Activated CD4-positive, CD25-positive, alpha-beta regulatory T cell treated with anti-CD3 and anti-CD28 coated beads, Interleukin-2, amount 50 U/mL, for 24 hours (primary cell): ENCODE data around the gene ADGRV1.
"Not testable (repeated sequence)": the region's sequence is repeated elsewhere in the genome, so short reads cannot be mapped to it uniquely, and the experiment has no call there.

Experiments used
- ATAC-seq, 2 donors: fragments of 150-1000 bp; cut with Tn5 transposase; one replicate each; pipeline ENCODE4 v1.10.0; 2021; ENCODE audit warnings: mild to moderate bottlenecking in 1 of 2, moderate library complexity in 1 of 2

Gene ADGRV1

DNA sequence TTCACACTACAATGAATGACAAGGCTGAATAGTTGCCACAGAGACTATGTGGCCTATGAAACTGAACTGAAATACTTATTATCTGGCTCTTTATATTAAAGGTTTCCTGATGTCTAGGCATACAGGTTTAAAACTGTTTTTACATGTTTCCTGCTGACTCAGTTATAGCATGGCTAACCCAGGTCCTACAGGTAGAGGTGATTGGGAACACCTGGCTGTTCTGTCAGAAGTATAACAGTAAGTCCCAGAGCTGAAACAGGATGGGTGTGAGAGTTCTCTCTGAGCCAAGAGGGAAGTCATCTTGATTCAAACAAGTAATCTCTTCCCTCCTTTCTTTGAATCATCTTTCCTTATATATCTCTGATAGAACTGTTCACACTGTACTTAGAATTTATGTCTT, 4.9 kb upstream of the ADGRV1 start:
- no peak for ATAC-seq

DNA sequence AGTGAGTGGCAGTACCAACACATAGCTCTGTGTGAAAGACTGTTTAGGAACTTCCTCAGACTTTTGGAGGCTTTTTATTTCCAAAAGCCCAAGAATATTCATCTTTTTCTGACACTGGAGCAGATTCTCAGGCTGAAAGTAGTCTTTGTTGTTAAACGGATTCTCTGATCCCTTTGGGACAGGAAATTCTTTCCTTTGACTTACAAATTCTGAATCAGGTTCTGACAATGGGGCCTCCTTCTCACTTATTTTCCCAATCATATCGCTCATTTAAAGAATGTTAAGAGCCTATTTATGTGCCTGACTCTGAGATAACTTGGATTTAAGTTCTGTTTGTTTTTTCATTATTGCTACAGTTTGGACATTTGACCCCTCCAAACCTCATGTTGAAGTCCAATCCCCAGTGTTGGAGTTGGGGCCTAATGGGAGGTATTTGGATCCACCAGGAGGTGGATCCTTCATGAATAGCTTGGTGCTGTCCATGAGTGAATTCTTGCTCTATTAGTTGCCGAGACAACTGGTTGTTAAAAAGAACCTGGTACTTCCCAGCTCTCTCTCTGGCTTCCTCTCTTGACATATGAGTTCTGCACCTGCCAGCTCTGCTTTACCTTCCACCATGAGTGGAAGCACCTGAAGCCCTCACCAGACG, 4.1 kb upstream of the ADGRV1 start:
- ATAC-seq, result no peak

DNA sequence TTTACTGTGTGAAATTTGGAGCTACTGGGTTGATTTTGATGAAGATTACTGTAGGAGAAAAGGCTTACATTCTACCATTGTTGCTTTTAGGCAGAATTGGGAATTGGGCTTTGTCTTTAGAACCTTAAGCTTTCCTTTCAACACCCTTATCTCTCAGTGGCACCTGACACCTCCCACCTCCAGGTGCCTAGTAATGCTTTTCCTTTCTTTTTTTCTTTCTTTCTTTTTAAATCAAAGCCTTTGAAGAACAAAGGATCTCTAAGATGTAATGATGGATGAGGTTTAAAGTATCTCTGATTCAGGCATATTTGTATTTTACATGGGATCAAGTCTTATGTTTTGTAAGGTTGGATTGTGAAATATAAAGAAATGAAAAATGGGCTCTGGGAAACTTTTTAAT, 2.9 kb upstream of the ADGRV1 start:
- ATAC-seq, result no peak

DNA sequence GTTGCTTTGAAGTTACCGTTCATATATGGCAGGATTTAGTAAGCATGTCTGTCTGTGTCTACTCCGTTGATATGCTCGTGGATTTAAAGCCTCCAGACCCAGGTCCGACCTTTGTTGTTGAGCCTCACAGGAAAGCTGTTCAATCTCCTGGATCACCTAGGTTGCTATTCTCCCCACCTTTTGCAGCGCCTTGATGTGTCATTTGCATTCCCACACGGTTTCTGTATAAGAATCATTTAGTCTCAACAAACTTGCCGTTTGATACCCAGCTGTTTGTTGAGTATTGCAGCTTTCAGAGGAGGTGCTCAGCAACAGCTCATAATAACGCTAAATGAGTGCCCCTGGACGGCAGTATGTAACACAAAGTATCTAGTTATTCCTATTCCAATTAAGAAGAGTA, 1.2 kb upstream of the ADGRV1 start:
- ATAC-seq, result no peak

DNA sequence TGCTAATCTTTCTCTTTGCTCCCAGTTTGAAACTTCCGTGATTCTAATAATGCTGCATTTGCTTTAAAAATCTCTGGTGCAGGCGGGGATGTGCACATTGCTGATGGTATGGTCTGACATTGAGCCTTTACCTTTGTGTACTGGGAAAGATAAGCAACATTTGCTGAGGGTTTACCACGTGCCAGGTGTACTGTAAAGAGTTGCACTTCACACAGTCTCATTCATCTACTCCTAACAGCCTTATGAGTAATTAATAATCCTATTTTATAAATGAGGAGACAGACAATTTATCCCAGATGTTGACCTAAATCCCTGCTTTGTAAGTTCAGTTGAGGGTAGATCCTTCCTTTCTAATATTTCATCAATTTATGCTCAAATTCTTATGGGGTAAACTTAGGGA, 726 bp upstream of the ADGRV1 start:
- no peak for ATAC-seq

DNA sequence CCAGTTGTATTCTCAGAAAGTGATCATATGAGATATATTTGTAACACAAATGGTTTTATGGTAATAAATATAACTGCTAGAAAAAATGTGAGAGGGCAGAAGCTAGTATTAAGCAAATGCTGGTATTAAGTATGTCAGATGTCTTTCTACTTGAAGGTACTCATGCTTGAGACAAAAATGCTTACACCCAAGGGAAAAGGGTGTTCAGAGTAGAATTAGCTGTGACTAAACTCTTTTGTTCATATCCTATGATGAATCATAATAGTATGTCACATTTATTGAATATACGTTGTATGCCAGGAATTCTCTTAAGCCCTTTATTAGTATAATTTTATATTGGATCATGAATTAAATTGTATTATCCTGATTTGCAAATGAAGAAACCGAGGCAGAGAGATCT, 2.2 kb downstream of the ADGRV1 start:
- no peak for ATAC-seq

DNA sequence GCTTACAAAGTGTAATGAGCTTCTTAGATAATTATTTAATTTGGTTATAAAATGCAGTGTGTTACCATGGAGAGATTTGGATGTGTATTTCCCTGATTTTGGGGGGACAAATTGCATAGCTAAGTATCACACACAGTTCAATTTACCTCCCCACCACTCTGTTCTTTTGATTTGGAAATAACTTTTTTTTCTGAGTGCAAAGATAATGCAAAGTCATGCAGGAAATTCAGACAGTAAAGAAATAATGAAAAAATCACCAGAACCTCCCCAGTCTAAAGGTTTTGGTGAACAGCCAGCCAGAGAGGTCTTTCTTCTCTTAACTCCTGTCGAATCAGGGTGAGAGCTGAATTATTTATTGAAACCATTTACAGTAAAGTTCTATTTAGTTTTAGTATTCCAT, 3.2 kb downstream of the ADGRV1 start:
- ATAC-seq, result no peak

DNA sequence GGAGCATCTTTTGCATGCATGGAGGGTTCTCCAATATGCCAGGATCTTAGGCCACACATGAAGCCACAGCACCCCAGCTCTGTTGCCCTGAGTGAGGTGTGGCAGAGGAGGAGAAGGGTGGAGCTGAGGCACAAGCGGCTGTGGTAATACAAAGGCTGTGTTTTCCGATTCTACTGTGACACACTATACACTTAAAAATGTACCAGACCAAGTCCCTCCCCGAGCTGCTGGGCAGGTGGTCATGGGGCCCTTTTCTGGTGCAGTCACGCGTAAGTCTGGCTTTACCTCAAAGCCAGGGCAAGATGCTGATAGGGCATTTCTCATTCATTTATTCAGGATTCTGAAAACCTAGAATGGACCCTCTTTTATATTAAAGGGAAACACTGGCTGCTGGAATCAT, 3.7 kb downstream of the ADGRV1 start:
- no peak for ATAC-seq

DNA sequence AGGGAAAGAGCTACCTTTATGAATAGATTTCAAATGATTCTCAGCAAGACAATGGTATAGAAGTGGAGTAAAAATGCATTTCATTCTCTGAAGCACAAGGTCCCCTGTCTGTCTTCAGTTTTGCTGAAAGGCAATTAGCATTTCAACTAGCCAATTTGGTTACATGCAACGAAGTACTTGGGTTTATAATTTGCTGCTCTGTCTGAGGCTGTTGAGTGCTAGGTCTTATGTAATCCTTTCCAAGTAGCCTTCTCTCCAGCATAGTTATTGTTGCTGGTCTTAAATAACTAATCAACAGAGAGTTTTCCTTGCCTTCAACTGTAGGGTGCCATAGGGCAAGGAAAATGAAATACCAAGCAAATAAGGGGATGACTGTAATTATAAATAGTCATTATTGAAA, 4.5 kb downstream of the ADGRV1 start:
- no peak for ATAC-seq

DNA sequence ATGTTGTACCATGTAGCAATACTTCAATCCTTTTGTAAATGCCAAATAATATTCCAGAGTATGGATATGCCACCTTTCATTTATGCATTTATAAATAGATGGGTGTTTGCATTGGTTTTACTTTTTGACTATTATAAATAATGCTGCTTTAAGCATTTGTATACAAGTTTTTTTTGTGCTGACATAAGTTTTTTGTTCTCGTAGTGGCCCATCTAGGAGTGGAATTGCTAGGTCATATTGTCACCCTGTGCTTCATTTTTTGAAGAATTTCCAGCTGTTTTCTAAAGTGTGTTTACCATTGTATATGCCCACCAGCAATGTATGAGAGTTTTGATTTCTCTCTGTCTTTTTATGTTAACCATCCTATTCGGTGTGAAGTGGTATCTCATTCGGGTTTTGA, 6.9 kb downstream of the ADGRV1 start:
- ATAC-seq, result no peak

DNA sequence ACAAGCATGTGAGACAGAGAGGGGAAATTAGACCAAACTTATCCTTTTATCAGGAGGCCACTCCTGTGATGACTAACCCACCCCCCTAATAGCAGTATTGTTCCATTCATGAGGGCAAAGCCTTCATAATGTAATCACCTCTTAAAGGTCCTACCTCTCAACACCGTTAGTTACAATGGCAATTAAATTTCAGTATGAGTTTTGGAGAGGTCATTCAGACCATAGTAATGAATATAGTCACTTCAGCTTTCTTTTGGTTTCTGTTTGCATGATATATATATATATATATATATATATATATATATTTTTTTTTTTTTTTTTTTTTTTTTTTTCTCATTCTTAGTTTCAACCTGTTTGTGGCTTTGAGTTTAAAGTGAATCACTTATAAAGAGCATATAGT, 10.5 kb downstream of the ADGRV1 start:
- ATAC-seq, result no peak

DNA sequence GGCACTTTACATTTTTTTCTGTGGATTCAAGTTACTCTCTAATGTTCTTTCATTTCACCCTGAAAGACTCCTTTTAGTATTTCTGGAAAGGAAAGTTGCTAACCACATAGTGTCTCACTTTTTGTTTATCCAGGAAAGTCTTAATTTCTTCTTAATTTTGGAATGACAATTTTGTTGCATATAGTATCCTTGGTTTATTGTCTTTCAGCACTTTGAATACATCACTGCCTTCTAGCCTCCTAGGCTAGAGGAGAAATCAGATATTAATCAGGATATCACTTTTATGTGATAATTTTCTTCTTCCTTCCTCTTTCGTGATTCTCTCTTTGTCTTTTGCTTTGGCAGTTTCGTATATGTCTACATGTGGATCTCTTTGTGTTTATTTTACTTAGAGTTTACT, 11.4 kb downstream of the ADGRV1 start:
- ATAC-seq, result no peak

DNA sequence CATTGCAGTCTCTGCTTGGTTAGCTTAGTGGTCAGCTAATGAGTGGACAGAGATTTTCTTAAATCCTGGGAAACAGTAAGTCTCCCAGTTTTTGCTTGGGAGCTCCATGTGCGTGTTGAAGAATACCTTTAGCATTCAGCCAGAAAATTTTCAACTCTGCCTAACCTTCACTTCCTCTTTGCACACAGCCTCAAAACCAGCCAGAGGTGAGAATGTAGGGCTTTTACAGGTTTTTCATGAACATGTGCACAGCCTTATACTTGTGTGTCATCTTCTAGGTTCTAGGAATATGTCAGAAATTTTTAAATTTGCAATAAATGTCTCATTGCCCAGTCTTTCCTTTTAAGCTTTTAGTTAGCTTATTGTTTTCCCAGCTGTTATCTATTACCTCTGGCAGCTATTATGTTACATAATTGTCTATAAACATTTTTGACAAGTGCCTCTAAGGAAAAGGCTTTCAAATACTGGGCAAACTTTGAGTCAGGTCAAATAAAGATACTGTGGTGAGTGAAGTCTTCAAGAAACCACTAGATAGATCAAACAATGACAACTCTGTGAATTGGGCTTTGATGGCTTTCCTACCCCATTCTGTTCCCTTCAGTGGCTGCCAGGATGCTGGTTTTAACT, 12.7 kb downstream of the ADGRV1 start:
- ATAC-seq, result no peak

DNA sequence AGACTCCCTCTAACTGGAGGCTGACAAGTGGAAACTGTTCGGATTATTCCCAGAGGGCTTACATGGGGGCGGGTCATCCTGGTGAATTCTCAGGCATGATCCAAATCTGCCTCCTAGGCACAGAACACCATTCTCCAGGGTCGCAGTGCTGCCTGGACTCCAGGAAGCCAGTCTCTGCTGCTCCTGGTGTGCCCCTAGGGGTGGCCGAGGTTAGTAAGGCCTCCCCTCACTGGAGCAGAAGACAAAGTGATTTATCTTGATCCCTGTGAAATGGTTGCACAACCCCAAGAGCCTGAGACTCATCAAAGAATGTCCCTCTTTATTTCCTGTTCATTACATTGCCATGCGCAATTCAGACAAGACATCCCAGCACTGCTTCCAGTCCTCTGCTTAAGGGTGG, 17.1 kb downstream of the ADGRV1 start:
- no peak for ATAC-seq

DNA sequence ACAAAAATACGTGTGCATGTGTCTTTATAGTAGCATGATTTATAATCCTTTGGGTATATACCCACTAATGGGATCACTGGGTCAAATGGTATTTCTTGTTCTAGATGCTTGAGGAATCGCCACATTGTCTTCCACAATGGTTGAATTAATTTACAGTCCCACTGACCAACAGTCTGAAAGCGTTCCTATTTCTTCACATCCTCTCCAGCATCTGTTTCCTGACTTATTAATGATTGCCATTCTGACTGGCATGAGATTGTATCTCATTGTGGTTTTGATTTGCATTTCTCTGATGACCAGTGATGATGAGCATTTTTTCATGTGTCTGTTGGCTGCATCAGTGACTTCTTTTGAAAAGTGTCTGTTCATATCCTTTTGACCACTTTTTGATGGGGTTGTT, 18.0 kb downstream of the ADGRV1 start:
- not testable (repeated sequence) for ATAC-seq

DNA sequence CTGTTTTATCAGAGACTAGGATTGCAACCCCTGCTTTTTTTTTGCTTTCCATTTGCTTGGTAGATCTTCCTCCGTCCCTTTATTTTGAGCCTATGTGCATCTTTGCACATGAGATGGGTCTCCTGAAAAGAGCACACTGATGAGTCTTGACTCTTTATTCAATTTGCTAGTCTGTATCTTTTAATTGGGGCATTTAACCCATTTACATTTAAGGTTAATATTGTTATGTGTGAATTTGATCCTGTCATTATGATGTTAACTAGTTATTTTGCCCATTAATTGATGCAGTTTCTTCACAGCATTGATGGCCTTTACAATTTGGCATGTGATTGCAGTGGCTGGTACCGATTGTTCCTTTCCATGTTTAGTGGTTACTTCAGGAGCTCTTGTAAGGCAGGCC, 21.3 kb downstream of the ADGRV1 start:
- ATAC-seq, result not testable (repeated sequence)

DNA sequence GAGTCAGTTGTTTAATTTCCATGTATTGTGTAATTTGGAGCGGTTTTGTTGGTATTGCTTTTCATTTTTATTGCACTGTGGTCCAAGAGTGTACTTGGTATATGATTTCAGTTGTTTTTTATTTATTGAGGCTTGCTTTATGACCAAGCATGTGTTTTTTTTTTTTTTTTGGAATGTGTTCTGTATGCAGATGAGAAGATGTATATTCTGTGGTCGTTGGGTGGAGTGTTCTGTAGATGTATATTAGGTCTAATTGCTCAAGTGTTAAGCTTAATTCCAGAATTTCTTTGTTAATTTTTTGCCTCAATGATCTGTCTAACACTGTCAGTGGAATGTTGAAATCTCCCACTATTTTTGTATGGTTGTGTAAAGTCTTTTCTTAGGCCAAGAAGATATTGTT, 23.4 kb downstream of the ADGRV1 start:
- no peak for ATAC-seq

DNA sequence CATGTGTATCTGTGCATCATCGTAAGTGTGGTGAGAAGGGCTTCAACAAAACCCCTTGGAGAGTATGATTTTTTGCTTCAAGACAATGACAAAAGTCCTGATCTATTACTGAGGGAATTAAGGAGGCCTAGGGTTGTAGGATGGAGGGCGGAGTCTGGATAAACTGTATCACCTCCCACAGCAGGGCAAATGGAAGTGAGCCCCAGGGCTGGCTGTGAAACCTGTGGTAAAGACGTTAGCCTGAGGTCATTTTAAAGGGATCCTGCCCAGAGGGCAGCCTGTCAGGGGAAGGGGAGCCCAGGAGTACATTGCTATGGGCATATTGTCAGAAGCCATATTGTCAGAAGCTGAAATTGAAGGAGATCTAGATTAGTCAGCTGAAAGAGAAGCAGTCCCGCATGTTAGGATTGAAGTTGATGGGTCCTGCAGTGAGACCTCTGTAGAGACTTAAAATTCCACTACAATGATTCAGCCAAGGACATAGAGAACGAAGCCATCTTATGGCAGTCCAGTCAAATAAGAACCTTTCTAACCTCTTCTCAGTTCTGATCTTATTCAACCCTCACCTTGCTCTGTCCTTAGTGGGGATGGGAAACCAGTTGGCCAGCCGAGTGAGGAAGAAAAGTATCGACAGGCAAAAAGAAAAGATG, 26.9 kb downstream of the ADGRV1 start:
- no peak for ATAC-seq

DNA sequence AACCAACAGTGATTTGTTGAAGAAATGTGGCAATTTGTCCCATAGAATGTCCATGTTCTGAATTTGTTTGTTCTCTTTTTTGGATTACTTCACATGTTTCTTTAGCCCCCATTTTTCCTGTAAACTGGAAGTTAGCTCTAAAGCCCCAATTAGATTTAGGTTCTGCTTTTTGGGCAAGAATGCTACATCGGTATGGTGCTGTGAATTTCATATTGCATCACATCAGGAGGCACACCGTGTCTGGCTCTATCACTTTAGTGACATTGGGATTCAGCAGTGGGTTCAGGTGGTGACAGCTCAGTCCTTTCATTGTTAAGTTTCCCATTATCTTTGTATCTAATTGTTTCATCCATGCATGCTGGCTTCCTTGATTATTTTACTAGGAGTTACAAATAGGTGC, 27.9 kb downstream of the ADGRV1 start:
- ATAC-seq, result no peak

DNA sequence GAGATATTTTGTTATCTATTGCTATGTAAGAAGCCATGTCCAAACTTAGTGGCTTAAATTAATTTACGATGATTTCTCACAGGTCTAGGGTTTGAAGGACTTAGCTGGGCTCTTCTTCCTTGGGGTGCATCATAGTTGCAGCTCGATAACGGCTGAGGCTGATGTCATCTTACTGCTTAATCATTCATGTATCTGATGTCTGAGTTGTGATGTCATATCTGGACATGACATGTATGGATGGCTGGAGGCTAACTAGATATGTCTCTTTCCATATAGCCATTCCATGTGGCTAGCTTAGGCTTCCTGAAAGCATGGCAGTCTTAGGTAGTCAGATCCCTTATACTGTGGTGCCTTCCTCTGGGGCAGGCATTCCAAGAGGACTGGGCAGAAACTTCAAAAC, 31.6 kb downstream of the ADGRV1 start:
- ATAC-seq, result no peak

DNA sequence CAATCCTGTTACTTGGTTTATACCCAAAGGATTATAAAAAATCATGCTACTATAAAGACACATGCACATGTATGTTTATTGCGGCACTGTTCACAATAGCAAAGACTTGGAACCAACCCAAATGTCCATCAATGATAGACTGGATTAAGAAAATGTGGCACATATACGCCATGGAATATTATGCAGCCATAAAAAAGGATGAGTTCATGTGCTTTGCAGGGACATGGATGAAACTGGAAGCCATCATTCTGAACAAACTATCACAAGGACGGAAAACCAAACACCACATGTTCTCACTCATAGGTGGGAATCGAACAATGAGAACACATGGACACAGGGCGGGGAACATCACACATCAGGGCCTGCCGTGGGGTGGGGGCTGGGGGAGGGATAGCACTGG, 34.5 kb downstream of the ADGRV1 start:
- not testable (repeated sequence) for ATAC-seq

DNA sequence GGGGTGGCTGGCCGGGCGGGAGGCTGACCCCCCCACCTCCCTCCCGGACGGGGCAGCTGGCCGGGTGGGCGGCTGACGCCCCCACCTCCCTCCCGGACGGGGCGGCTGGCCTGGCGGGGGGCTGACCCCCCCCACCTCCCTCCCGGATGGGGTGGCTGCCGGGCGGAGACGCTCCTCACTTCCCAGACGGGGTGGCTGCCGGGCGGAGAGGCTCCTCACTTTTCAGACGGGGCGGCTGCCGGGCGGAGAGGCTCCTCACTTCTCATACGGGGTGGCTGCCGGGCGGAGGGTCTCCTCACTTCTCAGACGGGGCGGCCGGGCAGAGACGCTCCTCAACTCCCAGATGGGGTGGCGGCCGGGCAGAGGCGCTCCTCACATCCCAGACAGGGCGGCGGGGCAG, 37.2 kb downstream of the ADGRV1 start:
- ATAC-seq, result not testable (repeated sequence)

DNA sequence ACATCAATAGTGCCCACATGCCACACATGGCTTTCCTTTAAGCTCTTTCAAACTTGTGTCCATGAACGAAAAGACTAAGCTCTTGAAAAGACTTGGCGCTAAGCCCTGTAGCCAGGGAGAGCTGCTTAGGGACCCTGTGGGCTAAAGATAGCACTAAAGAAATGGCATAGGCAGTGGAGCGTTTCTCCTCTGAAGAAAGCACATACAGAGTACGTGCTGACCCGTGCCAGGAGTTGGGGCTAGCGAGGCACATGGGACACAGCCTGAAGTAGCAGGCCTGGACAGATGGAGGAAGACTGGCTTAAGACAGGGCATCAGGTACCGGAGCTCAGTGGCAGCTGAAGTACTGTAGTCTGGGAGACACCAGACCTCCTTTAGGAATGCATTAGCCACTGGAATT, 39.7 kb downstream of the ADGRV1 start:
- ATAC-seq, result no peak

DNA sequence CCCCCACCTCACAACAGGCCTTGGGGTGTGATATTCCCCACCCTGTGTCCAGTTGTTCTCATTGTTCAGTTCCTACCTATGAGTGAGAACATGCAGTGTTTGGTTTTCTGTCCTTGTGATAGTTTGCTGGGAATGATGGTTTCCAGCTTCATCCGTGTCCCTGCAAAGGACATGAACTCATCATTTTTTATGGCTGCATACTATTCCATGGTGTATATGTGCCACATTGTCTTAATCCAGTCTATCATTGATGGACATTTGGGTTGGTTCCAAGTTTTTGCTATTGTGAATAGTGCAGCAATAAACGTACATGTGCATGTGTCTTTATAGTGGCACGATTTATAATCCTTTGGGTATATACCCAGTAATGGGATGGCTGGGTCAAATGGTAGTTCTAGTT, 41.7 kb downstream of the ADGRV1 start:
- not testable (repeated sequence) for ATAC-seq

DNA sequence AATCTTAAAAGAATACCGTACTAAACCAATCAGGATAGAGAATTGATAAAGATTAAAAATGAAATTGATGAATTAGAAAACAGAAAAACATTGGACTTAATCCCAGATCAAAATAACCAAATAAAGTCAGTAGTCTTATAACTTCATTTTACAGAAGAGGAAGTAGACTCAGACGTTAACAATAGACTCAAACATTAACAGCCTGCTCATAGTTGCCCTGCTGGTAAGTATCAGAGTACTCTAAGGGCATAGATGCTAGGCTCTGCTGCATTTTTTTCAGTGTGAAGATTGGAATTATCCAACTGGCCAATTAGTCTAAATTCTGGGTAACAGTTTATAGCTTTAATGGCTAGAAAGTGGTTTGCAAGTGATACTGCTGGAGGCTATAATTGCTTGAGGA, 42.9 kb downstream of the ADGRV1 start:
- ATAC-seq, result no peak
